GM18867 (cell line): ENCODE measurements around the gene AKAP13.

Experiments
- ATAC-seq: cut with Tn5 transposase; IDR thresholded peaks from one replicate; pipeline ENCODE4 v1.9.1; 2021; ENCODE audit warnings: mild to moderate bottlenecking, moderate library complexity; ENCODE audit not compliant: unreplicated experiment

AKAP13 gene

GRCh38 chr15:85618956-85619491 is 238.6 kb downstream of the AKAP13 start:
- no peak for ATAC-seq

GRCh38 chr15:85619992-85620689 is 239.7 kb downstream of the AKAP13 start:
- no peak for ATAC-seq

- no peak for ATAC-seq
These were observed 240.3 kb downstream of the AKAP13 start for GRCh38 chr15:85620690-85621049.

- ATAC-seq: no peak
These were observed 240.7 kb downstream of the AKAP13 start for GRCh38 chr15:85621094-85621493.

GRCh38 chr15:85622221-85622831 is 241.9 kb downstream of the AKAP13 start:
- ATAC-seq: no peak

GRCh38 chr15:85623315-85624049 is 243.1 kb downstream of the AKAP13 start:
- ATAC-seq: no peak

- no peak for ATAC-seq
These were observed 243.9 kb downstream of the AKAP13 start for GRCh38 chr15:85624291-85624801.

- ATAC-seq: peak; percentile 19
These were observed 244.9 kb downstream of the AKAP13 start for GRCh38 chr15:85625166-85625830.

GRCh38 chr15:85625856-85626255 is 245.5 kb downstream of the AKAP13 start:
- ATAC-seq: peak; percentile 86

GRCh38 chr15:85627213-85627935 is 247.0 kb downstream of the AKAP13 start:
- ATAC-seq: no peak

GRCh38 chr15:85630311-85630710 is 249.9 kb downstream of the AKAP13 start:
- no peak for ATAC-seq

GRCh38 chr15:85631018-85631417 is 250.6 kb downstream of the AKAP13 start:
- no peak for ATAC-seq

- ATAC-seq: no peak
These were observed 251.6 kb downstream of the AKAP13 start for GRCh38 chr15:85632014-85632413.

GRCh38 chr15:85633859-85634258 is 253.5 kb downstream of the AKAP13 start:
- ATAC-seq: no peak

- no peak for ATAC-seq
These were observed 255.9 kb downstream of the AKAP13 start for GRCh38 chr15:85636351-85636750.

- ATAC-seq: peak; percentile 64
These were observed 259.5 kb downstream of the AKAP13 start for GRCh38 chr15:85639752-85640381.

GRCh38 chr15:85642065-85642692 is 261.8 kb downstream of the AKAP13 start:
- no peak for ATAC-seq

- no peak for ATAC-seq
These were observed 262.3 kb downstream of the AKAP13 start for GRCh38 chr15:85642693-85643066.

GRCh38 chr15:85646538-85647091 is 266.2 kb downstream of the AKAP13 start:
- ATAC-seq: peak; percentile 81
